Measurements from ENCODE around the gene ERBB2.

The ERBB2 gene

GRCh38 chr17:39662551-39663339 is 37.1 kb upstream of the ERBB2 start:
- DNase-seq (ENCODE audit: low spot score): no peak
- no peak for TF ChIP-seq CTCF (IDR thresholded peaks at IDR 0.05; ENCODE audit: extremely low read depth, missing control alignments)

- TF ChIP-seq CTCF (IDR thresholded peaks at IDR 0.05; ENCODE audit: extremely low read depth, missing control alignments): no peak
- no peak for DNase-seq (ENCODE audit: low spot score)
These were observed 36.5 kb upstream of the ERBB2 start for GRCh38 chr17:39663340-39663687.

- TF ChIP-seq CTCF (IDR thresholded peaks at IDR 0.05; ENCODE audit: extremely low read depth, missing control alignments): no peak
- DNase-seq (ENCODE audit: low spot score): no peak
These were observed 35.9 kb upstream of the ERBB2 start for GRCh38 chr17:39663688-39664580.

- TF ChIP-seq CTCF (IDR thresholded peaks at IDR 0.05; ENCODE audit: extremely low read depth, missing control alignments): no peak
- DNase-seq (ENCODE audit: low spot score): no peak
These were observed 35.0 kb upstream of the ERBB2 start, which contains the start of gene TCAP for GRCh38 chr17:39664581-39665561. Gene TCAP, plus strand, starts transcription at chr17:39665349. Its CDS starts 11 bp downstream, at chr17:39665360.

GRCh38 chr17:39665642-39666224 is 34.1 kb upstream of the ERBB2 start:
- no peak for TF ChIP-seq CTCF (IDR thresholded peaks at IDR 0.05; ENCODE audit: extremely low read depth, missing control alignments)
- DNase-seq (ENCODE audit: low spot score): no peak

- no peak for DNase-seq (ENCODE audit: low spot score)
- TF ChIP-seq CTCF (IDR thresholded peaks at IDR 0.05; ENCODE audit: extremely low read depth, missing control alignments): no peak
These were observed 33.6 kb upstream of the ERBB2 start for GRCh38 chr17:39666231-39666600.
